CD4-positive, alpha-beta T cell (primary cell): ENCODE results near the gene HORMAD2. TPM values are rescaled to one million over a fixed set of nuclear protein-coding genes. Genes with fewer than 3 reads are reported as not detected.

Experiments
- ATAC-seq: fragments of 200-7000 bp; cut with Tn5 transposase; one replicate; pipeline ENCODE4 v1.10.0; 2022; ENCODE audit warnings: mild to moderate bottlenecking; ENCODE audit not compliant: poor library complexity
- CTCF ChIA-PET: fragments of 350-600 bp; sonication (Branson Sonifier 250); formaldehyde crosslinking; loops from one replicate; lab custom pipeline; 2021; ENCODE audit warnings: antibody characterized with exemption, inconsistent platforms; lab: Charles Lee
- POLR2A ChIA-PET: fragments of 350-600 bp; sonication (Branson Sonifier 250); formaldehyde crosslinking; loops from one replicate; lab custom pipeline; 2021; ENCODE audit warnings: antibody characterized with exemption, inconsistent platforms; lab: Charles Lee
- DNase-seq, 14 experiments: peaks; one replicate each; pipeline ENCODE4 v3.0.0-alpha.2; 2013 to 2020; ENCODE audit warnings: mixed read lengths in 2 of 14
- H3K27ac ChIP-seq, 2 donors: one replicate each; pipeline versions ENCODE4 v1.5.1 to v1.7.0; 2013; ENCODE audit warnings: low read length in 2 of 2, low read depth in 1 of 2, mild to moderate bottlenecking in 1 of 2
- H3K27me3 ChIP-seq, 2 experiments: 1 replicate in 1 of 2; 2 replicates in 1 of 2; pipeline versions ENCODE4 v1.6.1 to v1.7.0; 2013; ENCODE audit warnings: low read length in 2 of 2, control low read depth in 1 of 2, mild to moderate bottlenecking in 1 of 2, moderate library complexity in 1 of 2; ENCODE audit not compliant: insufficient read depth in 2 of 2, control insufficient read depth in 1 of 2
- H3K36me3 ChIP-seq: one replicate; pipeline ENCODE4 v1.6.1; 2013; ENCODE audit warnings: low read length, control low read depth; ENCODE audit not compliant: insufficient read depth
- H3K4me1 ChIP-seq: one replicate; pipeline ENCODE4 v1.6.1; 2013; ENCODE audit warnings: low read length, control low read depth; ENCODE audit not compliant: insufficient read depth
- H3K4me3 ChIP-seq: one replicate; pipeline ENCODE4 v1.5.1; 2013; ENCODE audit warnings: mild to moderate bottlenecking, low read length, moderate library complexity
- H3K9me3 ChIP-seq, 2 experiments: 1 replicate in 1 of 2; 2 replicates in 1 of 2; pipeline versions ENCODE4 v1.6.1 to v1.7.0; 2013; ENCODE audit warnings: low read length in 2 of 2, mild to moderate bottlenecking in 2 of 2, control low read depth in 1 of 2, moderate library complexity in 1 of 2; ENCODE audit not compliant: control insufficient read depth in 1 of 2, insufficient read depth in 1 of 2
- H3K27ac Mint-ChIP-seq: one replicate; pipeline ENCODE4 v1.8.0; 2020; ENCODE audit warnings: mixed read lengths
- H3K27me3 Mint-ChIP-seq: one replicate; pipeline ENCODE4 v1.8.0; 2021; ENCODE audit warnings: mixed read lengths
- H3K36me3 Mint-ChIP-seq: one replicate; pipeline ENCODE4 v1.8.0; 2021; ENCODE audit warnings: low read depth, mixed read lengths
- H3K4me1 Mint-ChIP-seq: one replicate; pipeline ENCODE4 v1.8.0; 2021; ENCODE audit warnings: low read depth, mixed read lengths
- H3K4me3 Mint-ChIP-seq: one replicate; pipeline ENCODE4 v1.8.0; 2020; ENCODE audit warnings: mild to moderate bottlenecking, mixed read lengths
- H3K9me3 Mint-ChIP-seq: one replicate; pipeline ENCODE4 v1.8.0; 2020; ENCODE audit warnings: mixed read lengths
- CTCF ChIP-seq: fragments of 200-600 bp; IDR thresholded peaks from one replicate; pipeline ENCODE4 v1.8.0; 2022; ENCODE audit warnings: antibody characterized with exemption, mild to moderate bottlenecking
- intact Hi-C, 2 experiments: fragments of 100-400 bp; cut with DNase I in 1 of 2; cut with micrococcal nuclease in 1 of 2; formaldehyde crosslinking; loops; one replicate each; pipeline versions ENCODE4 v1.15.1 to v1.9.0; 2023 to 2025; cut with DNase I, micrococcal nuclease
- total RNA-seq, 174 experiments: library from RNA in 2 of 174; stranded (reverse) in 2 of 174; gene quantifications; one replicate each; pipeline ENCODE4 v1.2.3 and lab custom pipeline; 2021 to 2026

The HORMAD2 gene
- total RNA-seq, 2 experiments from 2014 or later: not detected

- peaks cover 17% of the 10 kb centered on the region for H3K4me1 ChIP-seq
- ChIA-PET POLR2A (no interaction called here), CTCF (no interaction called here)
- no peak overlapping the region for H3K4me3 ChIP-seq
- no peak overlapping the region for H3K27ac ChIP-seq
- Mint-ChIP-seq H3K4me1 (peaks cover 53% of the 10 kb centered on the region), H3K9me3 (no peaks in the 10 kb centered on the region), H3K36me3 (no peaks in the 10 kb centered on the region), H3K4me3 (no peak overlapping the region), H3K27ac (no peak overlapping the region), H3K27me3 (no peaks in the 10 kb centered on the region)
- no peak for TF ChIP-seq CTCF
- H3K36me3 ChIP-seq: no peaks in the 10 kb centered on the region
- no peaks in the 10 kb centered on the region for H3K9me3 ChIP-seq
- DNase-seq (no peak), ATAC-seq (no peak)
- intact Hi-C loops: no loop called here
- H3K27me3 ChIP-seq: no peaks in the 10 kb centered on the region
Measured at GRCh38 chr22:30180616-30181015, 100.4 kb downstream of the HORMAD2 start.

- no peak overlapping the region for H3K4me3 Mint-ChIP-seq
- no peak overlapping the region for H3K27ac Mint-ChIP-seq
- DNase-seq (no peak), ATAC-seq (no peak)
- no peaks in the 10 kb centered on the region for H3K27me3 ChIP-seq
- H3K27me3 Mint-ChIP-seq: no peaks in the 10 kb centered on the region
- no peak for TF ChIP-seq CTCF
- H3K36me3 ChIP-seq: no peaks in the 10 kb centered on the region
- CTCF ChIA-PET: no interaction called here
- H3K4me3 ChIP-seq: no peak overlapping the region
- H3K4me1 Mint-ChIP-seq: peaks cover 59% of the 10 kb centered on the region
- no peak overlapping the region for H3K27ac ChIP-seq
- POLR2A ChIA-PET: interaction anchor here (0.6 kb wide), 1 partner anchor 83 kb away, joined by 3 read pairs; no protein-coding TSS in a partner anchor
- no peaks in the 10 kb centered on the region for H3K36me3 Mint-ChIP-seq
- H3K9me3 Mint-ChIP-seq: no peaks in the 10 kb centered on the region
- intact Hi-C loops: no loop called here
- H3K4me1 ChIP-seq: peaks cover 15% of the 10 kb centered on the region
- H3K9me3 ChIP-seq: no peaks in the 10 kb centered on the region
Measured at GRCh38 chr22:30181459-30182349, 101.4 kb downstream of the HORMAD2 start.

GRCh38 chr22:30182350-30182745, 102.1 kb downstream of the HORMAD2 start:
- Histone ChIP-seq H3K4me3 (no peak overlapping the region), H3K27ac (no peak overlapping the region), H3K4me1 (peaks cover 15% of the 10 kb centered on the region), H3K9me3 (no peaks in the 10 kb centered on the region), H3K36me3 (no peaks in the 10 kb centered on the region), H3K27me3 (no peaks in the 10 kb centered on the region)
- Mint-ChIP-seq H3K4me3 (no peak overlapping the region), H3K36me3 (no peaks in the 10 kb centered on the region), H3K4me1 (peaks cover 63% of the 10 kb centered on the region), H3K9me3 (no peaks in the 10 kb centered on the region), H3K27me3 (no peaks in the 10 kb centered on the region), H3K27ac (no peak overlapping the region)
- POLR2A ChIA-PET: interaction anchor here (0.5 to 0.6 kb wide), 2 partner anchors 9 to 12 kb away, joined by 3 to 4 read pairs; no protein-coding TSS in a partner anchor
- no peak for TF ChIP-seq CTCF
- ATAC-seq (no peak), DNase-seq (no peak)
- intact Hi-C loops: no loop called here
- CTCF ChIA-PET: no interaction called here
